GM12801 (cell line): Measurements from ENCODE around the gene MED14.

Source experiments
- CTCF ChIP-seq: IDR thresholded peaks from one replicate; pipeline ENCODE4 v1.5.1; 2011; ENCODE audit warnings: control low read depth; ENCODE audit not compliant: insufficient read length; ENCODE audit errors: extremely low read depth

MED14 gene

DNA sequence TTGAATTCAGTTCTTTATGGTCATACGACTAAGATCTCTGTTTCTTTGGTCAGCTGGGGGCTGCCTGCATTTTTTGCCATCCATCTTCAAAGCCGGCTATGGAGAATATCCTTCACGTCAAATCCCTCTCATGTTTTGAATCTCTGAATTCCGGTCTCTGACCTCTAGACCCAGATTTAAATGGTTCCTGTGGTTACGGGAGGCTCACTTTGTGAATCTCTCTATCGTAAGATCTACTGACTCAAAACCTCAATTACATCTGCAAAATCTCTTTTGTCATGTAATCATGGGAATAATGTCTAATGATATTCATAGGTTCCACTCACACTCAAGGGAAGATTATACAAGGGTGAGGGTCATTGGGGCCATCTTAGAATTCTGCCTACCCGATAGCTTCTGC lies 117.8 kb downstream of the MED14 start:
- no peak for TF ChIP-seq CTCF

- TF ChIP-seq CTCF: no peak
These were observed 119.4 kb downstream of the MED14 start for GRCh38 chrX:40615976-40616375.

DNA sequence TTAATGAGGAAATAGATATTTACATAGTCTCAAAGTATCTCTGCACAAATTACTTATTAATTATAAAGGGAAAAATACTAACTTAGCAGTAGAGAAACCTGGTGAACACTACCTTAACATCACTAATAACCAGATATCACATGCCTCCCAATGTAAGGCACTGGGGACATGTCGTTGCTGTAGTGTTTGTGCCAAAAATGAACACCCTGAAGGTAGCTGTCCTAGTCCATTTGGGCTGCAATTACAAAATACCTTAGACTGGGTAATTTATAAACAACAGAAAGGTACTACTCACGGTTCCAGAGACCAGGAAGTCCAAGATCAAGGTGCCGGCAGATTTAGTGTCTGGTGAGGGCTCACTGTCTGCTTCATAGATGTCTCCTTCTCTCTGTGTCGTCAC lies 122.8 kb downstream of the MED14 start:
- no peak for TF ChIP-seq CTCF

DNA sequence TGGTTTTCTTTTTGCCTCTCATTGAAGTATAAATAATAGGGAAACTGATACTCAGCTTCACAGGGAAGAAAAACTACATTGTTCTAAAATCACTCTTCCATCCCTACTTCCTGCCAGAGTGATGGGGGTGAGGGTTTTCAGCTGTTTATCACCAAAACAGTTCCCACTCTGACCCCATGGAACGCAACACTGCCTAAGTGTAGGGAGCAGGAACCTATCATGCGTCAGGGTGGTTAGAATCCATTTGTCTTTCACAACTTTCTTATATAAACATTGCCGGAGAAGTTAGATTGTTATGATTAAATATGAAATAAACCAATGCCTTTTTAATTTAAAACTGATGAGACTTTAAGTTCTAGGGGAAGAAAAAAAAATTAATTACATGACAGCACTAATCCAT lies 128.0 kb downstream of the MED14 start:
- TF ChIP-seq CTCF: no peak

GRCh38 chrX:40603446-40603845 lies 131.9 kb downstream of the MED14 start:
- TF ChIP-seq CTCF: no peak
